AG04450 (cell line): Measurements from ENCODE around the gene L1CAM. TPM values are rescaled to one million over a fixed set of nuclear protein-coding genes. Genes with fewer than 3 reads are reported as not detected.

ENCODE experiments used
- CTCF ChIA-PET: fragments of 300-600, 350-600 bp; formaldehyde crosslinking; extraction: SDS; loops from one replicate; lab custom pipeline; 2022; ENCODE audit warnings: antibody characterized with exemption, inconsistent platforms; lab: Charles Lee
- POLR2A ChIA-PET: fragments of 350-600 bp; formaldehyde crosslinking; extraction: SDS; loops from one replicate; lab custom pipeline; 2021; ENCODE audit warnings: antibody characterized with exemption, inconsistent platforms; lab: Yijun Ruan, JAX
- DNase-seq: peaks from one replicate; pipeline ENCODE4 v3.0.0-alpha.2; 2011; ENCODE audit warnings: low read depth, low spot score
- H3K27ac ChIP-seq: one replicate; pipeline ENCODE4 v1.5.1; 2012; ENCODE audit warnings: low read depth, low read length, control low read depth
- H3K27me3 ChIP-seq: one replicate; pipeline ENCODE4 v1.6.0; 2012; ENCODE audit warnings: low read length; ENCODE audit not compliant: control insufficient read depth, insufficient read depth
- H3K4me3 ChIP-seq: 2 replicates; pipeline ENCODE4 v1.5.1; 2011; ENCODE audit warnings: mild to moderate bottlenecking, low read depth, low read length, control low read depth
- H3K9me3 ChIP-seq: 2 replicates; pipeline ENCODE4 v1.5.1; 2012; ENCODE audit warnings: low read length; ENCODE audit not compliant: control insufficient read depth, insufficient read depth
- CTCF ChIP-seq: IDR thresholded peaks from 2 replicates; pipeline ENCODE4 v1.5.1; 2011; ENCODE audit warnings: low read depth, low read length, control low read depth, inconsistent platforms
- polyA plus RNA-seq: library from polyadenylated mRNA; depleted of rRNA; stranded (reverse); fragments of >200 nt; gene quantifications from 2 replicates; pipeline ENCODE4 v1.2.3, GENCODE V29; 2011

Gene L1CAM
- polyA plus RNA-seq, 1 experiment, result 0.10 TPM

GRCh38 chrX:153927672-153927921 lies 41.6 kb upstream of the L1CAM start:
- Histone ChIP-seq H3K27me3 (peaks cover 2% of the 10 kb centered on the region), H3K27ac (peak overlapping the region; percentile 77), H3K4me3 (peak overlapping the region; percentile 62), H3K9me3 (no peaks in the 10 kb centered on the region)
- TF ChIP-seq CTCF, result no peak
- no peak for DNase-seq
- POLR2A ChIA-PET, result no interaction called here
- CTCF ChIA-PET, result interaction anchor here (1.0 to 1.7 kb wide), 2 partner anchors 17 to 164 kb away, joined by 3 to 5 read pairs; partner anchors contain the start of genes PLXNB3 and RENBP

GRCh38 chrX:153926858-153927671 lies 41.1 kb upstream of the L1CAM start:
- peaks cover 2% of the 10 kb centered on the region for H3K27me3 ChIP-seq
- H3K9me3 ChIP-seq, result no peaks in the 10 kb centered on the region
- DNase-seq, result no peak
- H3K4me3 ChIP-seq, result peak overlapping the region; percentile 62
- no peak for TF ChIP-seq CTCF
- ChIA-PET POLR2A (no interaction called here), CTCF (interaction anchor here (1.0 to 1.7 kb wide), 3 partner anchors 18 to 163 kb away, joined by 3 to 6 read pairs (median 5); partner anchors contain the start of genes PLXNB3 and RENBP)
- peak overlapping the region; percentile 77 for H3K27ac ChIP-seq

GRCh38 chrX:153926552-153926857 lies 40.5 kb upstream of the L1CAM start:
- DNase-seq, result no peak
- no peaks in the 10 kb centered on the region for H3K9me3 ChIP-seq
- no peak for TF ChIP-seq CTCF
- POLR2A ChIA-PET, result no interaction called here
- H3K27ac ChIP-seq, result no peak overlapping the region
- H3K27me3 ChIP-seq, result peaks cover 2% of the 10 kb centered on the region
- H3K4me3 ChIP-seq, result no peak overlapping the region
- CTCF ChIA-PET, result interaction anchor here (1.0 kb wide), 1 partner anchor 20 kb away, joined by 6 read pairs; no protein-coding TSS in a partner anchor

- Histone ChIP-seq H3K9me3 (no peaks in the 10 kb centered on the region), H3K27ac (no peak within 1 kb of the TSS), H3K4me3 (peak within 1 kb of the TSS; percentile 62), H3K27me3 (peaks cover 2% of the 10 kb centered on the region)
- ChIA-PET POLR2A (no interaction called here), CTCF (interaction anchor here (1.0 kb wide), 2 partner anchors 21 to 132 kb away, joined by 3 to 6 read pairs; partner anchors contain the start of genes IDH3G and SSR4)
- no peak for DNase-seq
- no peak for TF ChIP-seq CTCF
Observed at GRCh38 chrX:153925739-153926551, 40.0 kb upstream of the L1CAM start, which contains the start of gene ARHGAP4. TSS of gene ARHGAP4 (minus strand) at chrX:153926264. CDS start at chrX:153926202, 62 bp downstream.
